SK-N-SH (cell line): ENCODE data around the gene FHOD3. TPM values are rescaled to one million over a fixed set of nuclear protein-coding genes. Genes with fewer than 3 reads are reported as not detected.
"Not testable (repeated sequence)": the region's sequence is repeated elsewhere in the genome, so short reads cannot be mapped to it uniquely, and the experiment has no call there.

ENCODE experiments used
- CTCF ChIA-PET: fragments of 300-600, 350-600 bp; formaldehyde crosslinking; extraction: SDS; loops from one replicate; lab custom pipeline; 2021; lab: Yijun Ruan, JAX
- POLR2A ChIA-PET: fragments of 350-600 bp; sonication (Branson Sonifier 250); formaldehyde crosslinking; extraction: SDS; loops from one replicate; lab custom pipeline; 2020; ENCODE audit warnings: antibody characterized with exemption, inconsistent platforms; lab: Yijun Ruan, JAX
- DNase-seq: peaks from one replicate; pipeline ENCODE4 v3.0.0; 2012
- H2AFZ ChIP-seq: fragments of 200-600 bp; sonication (generic); 2 replicates; pipeline ENCODE4 v1.8.1; 2016; ENCODE audit warnings: antibody characterized with exemption, mild to moderate bottlenecking, low read depth
- H3F3A ChIP-seq: fragments of 200-600 bp; sonication (generic); replicated peaks from 2 replicates; pipeline ENCODE3; 2016; ENCODE audit warnings: antibody characterized with exemption, mild to moderate bottlenecking; ENCODE audit not compliant: insufficient read depth
- H3K27ac ChIP-seq, 2 experiments: fragments of 200-500 bp in 1 of 2; fragments of 200-600 bp in 1 of 2; sonication (Bioruptor generic) in 1 of 2; sonication (generic), shearing (Covaris generic) in 1 of 2; 2 replicates each; pipeline versions ENCODE4 v1.5.1 to v1.6.1; 2014 to 2016; ENCODE audit warnings: low read depth in 2 of 2, inconsistent platforms in 1 of 2, low read length in 1 of 2, mild to moderate bottlenecking in 1 of 2, mixed read lengths in 1 of 2
- H3K27me3 ChIP-seq: fragments of 200-600 bp; sonication (generic), shearing (Covaris generic); 2 replicates; pipeline ENCODE4 v1.6.1; 2016; ENCODE audit warnings: mixed run types; ENCODE audit not compliant: insufficient read depth
- H3K36me3 ChIP-seq, 2 experiments: fragments of 200-500 bp in 1 of 2; fragments of 200-600 bp in 1 of 2; sonication (Bioruptor generic) in 1 of 2; sonication (generic) in 1 of 2; replicated peaks in 1 of 2; 2 replicates each; pipeline versions ENCODE3 to v1.5.1; 2014 to 2016; ENCODE audit warnings: low read length in 1 of 2, mild to moderate bottlenecking in 1 of 2; ENCODE audit not compliant: insufficient read depth in 2 of 2, control insufficient read depth in 1 of 2
- H3K4me1 ChIP-seq, 2 experiments: fragments of 200-500 bp in 1 of 2; fragments of 200-600 bp in 1 of 2; sonication (Bioruptor generic) in 1 of 2; sonication (generic), shearing (Covaris generic) in 1 of 2; 2 replicates each; pipeline versions ENCODE4 v1.5.1 to v1.6.1; 2014 to 2016; ENCODE audit warnings: low read depth in 1 of 2, low read length in 1 of 2, mixed run types in 1 of 2; ENCODE audit not compliant: insufficient read depth in 2 of 2, control insufficient read depth in 1 of 2
- H3K4me2 ChIP-seq: fragments of 200-600 bp; sonication (generic), shearing (Covaris generic); 2 replicates; pipeline ENCODE4 v1.6.1; 2017; ENCODE audit warnings: mixed run types
- H3K4me3 ChIP-seq, 2 experiments: fragments of 200-500 bp in 1 of 2; fragments of 200-600 bp in 1 of 2; sonication (Bioruptor generic) in 1 of 2; sonication (generic), shearing (Covaris generic) in 1 of 2; 2 replicates each; pipeline versions ENCODE4 v1.5.1 to v1.8.1; 2014 to 2016; ENCODE audit warnings: low read depth in 2 of 2, inconsistent platforms in 1 of 2, low read length in 1 of 2, mild to moderate bottlenecking in 1 of 2, mixed read lengths in 1 of 2, moderate library complexity in 1 of 2
- H3K79me2 ChIP-seq: fragments of 200-600 bp; sonication (generic); 2 replicates; pipeline ENCODE4 v1.8.1; 2017; ENCODE audit warnings: mild to moderate bottlenecking; ENCODE audit not compliant: insufficient read depth
- H3K9ac ChIP-seq: fragments of 200-600 bp; sonication (generic); 2 replicates; pipeline ENCODE4 v1.6.1; 2017; ENCODE audit warnings: mixed run types
- H3K9me2 ChIP-seq: fragments of 200-600 bp; sonication (generic); 2 replicates; pipeline ENCODE4 v1.6.1; 2017; ENCODE audit warnings: mixed run types
- H3K9me3 ChIP-seq: fragments of 200-600 bp; sonication (generic); 2 replicates; pipeline ENCODE4 v1.6.1; 2017; ENCODE audit warnings: mixed run types, mild to moderate bottlenecking, moderate library complexity
- H4K20me1 ChIP-seq: fragments of 200-600 bp; sonication (generic); 2 replicates; pipeline ENCODE4 v1.6.1; 2017; ENCODE audit warnings: mild to moderate bottlenecking, mixed run types; ENCODE audit not compliant: insufficient read depth
- CTCF ChIP-seq: fragments of 200-600 bp; sonication (generic); IDR thresholded peaks from 2 replicates; pipeline ENCODE4 v1.6.1; 2017; ENCODE audit warnings: antibody characterized with exemption, mild to moderate bottlenecking, moderate library complexity
- EP300 ChIP-seq, 2 experiments: IDR thresholded peaks; 2 replicates each; pipeline versions ENCODE4 v1.4.0 to v1.6.1; 2012; ENCODE audit warnings: borderline replicate concordance in 1 of 2, low read depth in 1 of 2, low read length in 1 of 2
- FOXJ3 ChIP-seq: sonication (generic); formaldehyde crosslinking; IDR thresholded peaks from 2 replicates; pipeline ENCODE4 v1.5.1; 2020; ENCODE audit warnings: mild to moderate bottlenecking, missing genetic modification reagents
- GATA2 ChIP-seq: sonication (generic); formaldehyde crosslinking; IDR thresholded peaks from 2 replicates; pipeline ENCODE4 v1.5.0; 2020; ENCODE audit warnings: mild to moderate bottlenecking, missing genetic modification reagents
- MEF2A ChIP-seq: IDR thresholded peaks from 2 replicates; pipeline ENCODE4 v1.4.0; 2012; ENCODE audit warnings: low read depth, borderline replicate concordance
- NFIC ChIP-seq: IDR thresholded peaks from 2 replicates; pipeline ENCODE4 v1.4.0; 2012; ENCODE audit warnings: borderline replicate concordance
- NRF1 ChIP-seq: IDR thresholded peaks from 2 replicates; pipeline ENCODE4 v1.6.1; 2012; ENCODE audit warnings: low read depth, mild to moderate bottlenecking, low read length
- POLR2AphosphoS5 ChIP-seq: IDR thresholded peaks from 2 replicates; pipeline ENCODE4 v1.6.1; 2012; ENCODE audit warnings: low read depth, low read length
- RAD21 ChIP-seq: IDR thresholded peaks from 2 replicates; pipeline ENCODE4 v1.6.1; 2012; ENCODE audit warnings: mild to moderate bottlenecking, low read length
- RCOR1 ChIP-seq: fragments of 150-350 bp; IDR thresholded peaks from 2 replicates; pipeline ENCODE4 v1.6.1; 2017; ENCODE audit warnings: antibody characterized with exemption, low read length
- RFX5 ChIP-seq: IDR thresholded peaks from 2 replicates; pipeline ENCODE4 v1.6.1; 2012; ENCODE audit warnings: mild to moderate bottlenecking, improper control_type of control experiment, low read length
- TAF1 ChIP-seq: IDR thresholded peaks from 2 replicates; pipeline ENCODE4 v1.6.1; 2012; ENCODE audit warnings: low read depth, mild to moderate bottlenecking, low read length, moderate library complexity, borderline replicate concordance
- YY1 ChIP-seq: IDR thresholded peaks from 2 replicates; pipeline ENCODE4 v1.4.0; 2012; ENCODE audit warnings: low read depth, mild to moderate bottlenecking
- WGBS: methylation state at CpG from one replicate; pipeline ENCODE4 v1.1.6; 2017; ENCODE audit warnings: low lambda C conversion rate; 5-methylcytosine and 5-hydroxymethylcytosine counted together
- polyA plus RNA-seq, 3 experiments: library from polyadenylated mRNA; depleted of rRNA; stranded (reverse); fragments of >200 nt; gene quantifications; 2 replicates each; pipeline ENCODE4 v1.2.3, GENCODE V29; 2012
- TF ChIP-seq, protein P1 (sequence below): IDR thresholded peaks from 2 replicates; pipeline ENCODE4; 2012
- TF ChIP-seq, protein P2 (sequence below): IDR thresholded peaks from 2 replicates; pipeline ENCODE4 v1.4.0; 2012; ENCODE audit warnings: low read depth
- TF ChIP-seq, protein P3 (sequence below): fragments of 150-350 bp; IDR thresholded peaks from 2 replicates; pipeline ENCODE4 v1.6.1; 2016; ENCODE audit warnings: mild to moderate bottlenecking, low read depth, low read length

FHOD3 gene
- polyA plus RNA-seq, 1 of the 3 experiments (the other 2 are of a cell fraction) = 10.9 TPM

DNA sequence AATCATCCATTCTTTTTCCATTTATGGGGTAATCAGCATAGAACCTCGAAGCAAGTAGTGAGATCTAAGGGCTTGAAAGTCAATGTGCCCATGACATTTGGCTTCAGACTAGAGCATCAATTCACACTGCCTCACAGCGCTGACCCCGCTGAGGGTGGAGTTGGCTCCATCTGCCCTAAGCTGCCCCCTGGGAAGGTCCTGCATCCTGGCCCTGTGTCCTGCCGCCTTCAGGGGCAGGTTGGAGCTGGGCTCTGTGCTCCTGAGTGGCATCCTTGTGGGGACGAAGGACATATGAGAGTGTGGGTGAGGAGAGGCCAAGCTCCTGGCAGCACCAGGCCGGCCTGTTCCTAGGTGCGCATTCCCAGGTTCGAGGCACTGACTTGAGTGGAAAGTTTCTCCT, 249.4 kb downstream of the FHOD3 start:
- H3K27ac ChIP-seq = no peak overlapping the region
- H3K9ac ChIP-seq = no peak overlapping the region
- H3K9me3 ChIP-seq = no peaks in the 10 kb centered on the region
- TF ChIP-seq FOXJ3 = no peak
- TF ChIP-seq TAF1 = no peak
- no peak for TF ChIP-seq EP300 (IDR thresholded peaks at IDR 0.05; ENCODE audit: borderline replicate concordance in 1 of 2, low read depth in 1 of 2, low read length in 1 of 2)
- DNase-seq = no peak
- peaks cover 0 to 4% of the 10 kb centered on the region in 2 experiments for H3K36me3 ChIP-seq
- no peaks in the 10 kb centered on the region for H3K27me3 ChIP-seq
- H2AFZ ChIP-seq = no peak overlapping the region
- no peaks in the 10 kb centered on the region for H3K79me2 ChIP-seq
- no peaks in the 10 kb centered on the region for H3F3A ChIP-seq
- H3K9me2 ChIP-seq = no peaks in the 10 kb centered on the region
- no peaks in the 10 kb centered on the region for H4K20me1 ChIP-seq
- WGBS = 88% methylated on average over 6 of the region's 8 CpGs
- ChIA-PET POLR2A (no interaction called here), CTCF (no interaction called here)
- no peaks in the 10 kb centered on the region for H3K4me1 ChIP-seq
- H3K4me2 ChIP-seq = no peak overlapping the region
- H3K4me3 ChIP-seq = no peak overlapping the region

GRCh38 chr18:36547544-36547943, 250.0 kb downstream of the FHOD3 start:
- DNase-seq = no peak
- no peaks in the 10 kb centered on the region for H3K79me2 ChIP-seq
- POLR2A ChIA-PET = no interaction called here
- no peak overlapping the region for H3K27ac ChIP-seq
- no peaks in the 10 kb centered on the region for H3K27me3 ChIP-seq
- H2AFZ ChIP-seq = no peak overlapping the region
- no peaks in the 10 kb centered on the region for H3K9me2 ChIP-seq
- H3K4me3 ChIP-seq = no peak overlapping the region
- H3K9me3 ChIP-seq = no peaks in the 10 kb centered on the region
- CTCF ChIA-PET = no interaction called here
- no peaks in the 10 kb centered on the region for H4K20me1 ChIP-seq
- no peak overlapping the region for H3K4me2 ChIP-seq
- H3K36me3 ChIP-seq = peaks cover 0 to 4% of the 10 kb centered on the region in 2 experiments
- no peak overlapping the region for H3K9ac ChIP-seq
- no peaks in the 10 kb centered on the region for H3F3A ChIP-seq
- 87% methylated on average over 11 of the region's 11 CpGs for WGBS
- no peaks in the 10 kb centered on the region for H3K4me1 ChIP-seq
- TF ChIP-seq, protein P1, sequence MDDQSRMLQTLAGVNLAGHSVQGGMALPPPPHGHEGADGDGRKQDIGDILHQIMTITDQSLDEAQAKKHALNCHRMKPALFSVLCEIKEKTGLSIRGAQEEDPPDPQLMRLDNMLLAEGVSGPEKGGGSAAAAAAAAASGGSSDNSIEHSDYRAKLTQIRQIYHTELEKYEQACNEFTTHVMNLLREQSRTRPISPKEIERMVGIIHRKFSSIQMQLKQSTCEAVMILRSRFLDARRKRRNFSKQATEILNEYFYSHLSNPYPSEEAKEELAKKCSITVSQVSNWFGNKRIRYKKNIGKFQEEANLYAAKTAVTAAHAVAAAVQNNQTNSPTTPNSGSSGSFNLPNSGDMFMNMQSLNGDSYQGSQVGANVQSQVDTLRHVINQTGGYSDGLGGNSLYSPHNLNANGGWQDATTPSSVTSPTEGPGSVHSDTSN = no peak
- TF ChIP-seq RAD21 (no peak), NFIC (no peak), CTCF (no peak), RCOR1 (no peak), NRF1 (no peak), RFX5 (no peak), YY1 (no peak), GATA2 (no peak), POLR2AphosphoS5 (no peak), MEF2A (no peak)
- TF ChIP-seq, protein P2, sequence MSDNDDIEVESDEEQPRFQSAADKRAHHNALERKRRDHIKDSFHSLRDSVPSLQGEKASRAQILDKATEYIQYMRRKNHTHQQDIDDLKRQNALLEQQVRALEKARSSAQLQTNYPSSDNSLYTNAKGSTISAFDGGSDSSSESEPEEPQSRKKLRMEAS = no peak
- TF ChIP-seq, protein P3, sequence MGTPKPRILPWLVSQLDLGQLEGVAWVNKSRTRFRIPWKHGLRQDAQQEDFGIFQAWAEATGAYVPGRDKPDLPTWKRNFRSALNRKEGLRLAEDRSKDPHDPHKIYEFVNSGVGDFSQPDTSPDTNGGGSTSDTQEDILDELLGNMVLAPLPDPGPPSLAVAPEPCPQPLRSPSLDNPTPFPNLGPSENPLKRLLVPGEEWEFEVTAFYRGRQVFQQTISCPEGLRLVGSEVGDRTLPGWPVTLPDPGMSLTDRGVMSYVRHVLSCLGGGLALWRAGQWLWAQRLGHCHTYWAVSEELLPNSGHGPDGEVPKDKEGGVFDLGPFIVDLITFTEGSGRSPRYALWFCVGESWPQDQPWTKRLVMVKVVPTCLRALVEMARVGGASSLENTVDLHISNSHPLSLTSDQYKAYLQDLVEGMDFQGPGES = no peak

GRCh38 chr18:36551274-36551673, 253.8 kb downstream of the FHOD3 start:
- H3K36me3 ChIP-seq, H3K4me3 ChIP-seq, H3K27me3 ChIP-seq, H3K79me2 ChIP-seq, H3K4me2 ChIP-seq, CTCF ChIA-PET, H3K4me1 ChIP-seq, H3K9me2 ChIP-seq, H3F3A ChIP-seq, H3K9ac ChIP-seq, DNase-seq, H3K9me3 ChIP-seq, H2AFZ ChIP-seq, POLR2A ChIA-PET, H4K20me1 ChIP-seq, H3K27ac ChIP-seq: not testable (repeated sequence)
- 57% methylated on average over 1 of the region's 1 CpG for WGBS
